ENCODE results near the gene KIF16B.

Gene KIF16B

DNA sequence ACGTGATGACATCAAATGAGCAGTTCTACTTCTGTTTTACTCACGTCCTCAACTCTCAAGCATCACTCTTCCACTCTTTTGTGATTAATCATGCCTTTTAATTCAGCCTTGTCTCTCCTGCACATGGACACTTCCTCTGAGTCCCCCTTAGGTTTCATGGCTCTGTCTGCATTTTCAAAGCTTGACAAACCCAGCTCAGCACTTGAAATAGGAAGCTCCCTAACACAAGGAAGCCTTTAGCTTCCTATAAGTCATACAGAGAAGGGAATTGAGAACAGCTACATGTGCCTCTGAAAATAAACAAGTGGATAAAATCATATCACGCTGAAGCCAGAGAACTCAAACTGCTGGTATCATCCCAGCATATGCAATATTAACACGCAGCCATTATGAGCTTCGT, 21.2 kb downstream of the KIF16B start:
- peak overlapping the region; percentile 79 for H3K27ac ChIP-seq (ENCODE audit: low read length)
- no peak overlapping the region; the same call in 1 of the 2 replicates for H2AFZ ChIP-seq (ENCODE audit: low read depth, low read length)
- H3K4me2 ChIP-seq (ENCODE audit: low read length) = peak overlapping the region; percentile 54
- no peaks in the 10 kb centered on the region for H4K20me1 ChIP-seq (ENCODE audit: insufficient read depth, low read length)
- peak overlapping the region; percentile 25 for H3K4me3 ChIP-seq (ENCODE audit: low read length)
- H3K79me2 ChIP-seq (ENCODE audit: low read length) = peaks cover 31% of the 10 kb centered on the region
- no peak for TF ChIP-seq EZH2phosphoT487 (IDR thresholded peaks at IDR 0.05; ENCODE audit: low read depth)
- TF ChIP-seq, protein P1, sequence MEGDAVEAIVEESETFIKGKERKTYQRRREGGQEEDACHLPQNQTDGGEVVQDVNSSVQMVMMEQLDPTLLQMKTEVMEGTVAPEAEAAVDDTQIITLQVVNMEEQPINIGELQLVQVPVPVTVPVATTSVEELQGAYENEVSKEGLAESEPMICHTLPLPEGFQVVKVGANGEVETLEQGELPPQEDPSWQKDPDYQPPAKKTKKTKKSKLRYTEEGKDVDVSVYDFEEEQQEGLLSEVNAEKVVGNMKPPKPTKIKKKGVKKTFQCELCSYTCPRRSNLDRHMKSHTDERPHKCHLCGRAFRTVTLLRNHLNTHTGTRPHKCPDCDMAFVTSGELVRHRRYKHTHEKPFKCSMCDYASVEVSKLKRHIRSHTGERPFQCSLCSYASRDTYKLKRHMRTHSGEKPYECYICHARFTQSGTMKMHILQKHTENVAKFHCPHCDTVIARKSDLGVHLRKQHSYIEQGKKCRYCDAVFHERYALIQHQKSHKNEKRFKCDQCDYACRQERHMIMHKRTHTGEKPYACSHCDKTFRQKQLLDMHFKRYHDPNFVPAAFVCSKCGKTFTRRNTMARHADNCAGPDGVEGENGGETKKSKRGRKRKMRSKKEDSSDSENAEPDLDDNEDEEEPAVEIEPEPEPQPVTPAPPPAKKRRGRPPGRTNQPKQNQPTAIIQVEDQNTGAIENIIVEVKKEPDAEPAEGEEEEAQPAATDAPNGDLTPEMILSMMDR (IDR thresholded peaks at IDR 0.05; ENCODE audit: low read depth, low read length) = no peak
- H3K9ac ChIP-seq (ENCODE audit: low read length) = peak overlapping the region; percentile 33; the same call in 1 of the 2 replicates
- H3K27me3 ChIP-seq (ENCODE audit: low read depth, low read length) = no peaks in the 10 kb centered on the region
- H3K36me3 ChIP-seq (replicated peaks; ENCODE audit: low read depth, low read length) = peaks cover 17% of the 10 kb centered on the region
- H3K9me3 ChIP-seq (ENCODE audit: insufficient read depth, low read length) = 0 out of 2 replicates have a peak, but pooled peaks cover 9% of the 10 kb centered on the region
- H3K4me1 ChIP-seq (ENCODE audit: low read length) = peaks cover 25% of the 10 kb centered on the region

DNA sequence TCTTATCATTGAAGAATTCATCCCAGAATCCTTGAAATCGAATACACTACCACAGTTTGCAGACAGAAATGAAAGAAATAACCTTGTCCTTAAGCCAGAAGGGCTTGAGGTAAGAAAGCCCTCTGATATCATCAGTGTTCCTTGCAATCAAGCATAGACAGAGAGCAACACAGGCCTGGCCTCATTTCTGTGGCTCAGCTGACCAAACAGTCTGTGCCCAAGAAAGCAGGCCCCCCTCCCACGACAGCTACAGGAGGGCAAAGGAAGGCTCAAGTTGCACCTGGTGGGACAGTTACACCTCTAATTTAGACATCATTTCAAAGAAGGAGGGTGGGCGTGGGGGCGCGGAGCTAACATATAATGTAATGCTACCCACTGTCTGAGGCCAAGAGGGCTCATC, 21.6 kb downstream of the KIF16B start:
- 0 out of 2 replicates have a peak, but pooled peaks cover 9% of the 10 kb centered on the region for H3K9me3 ChIP-seq (ENCODE audit: insufficient read depth, low read length)
- H2AFZ ChIP-seq (ENCODE audit: low read depth, low read length) = no peak overlapping the region
- H3K9ac ChIP-seq (ENCODE audit: low read length) = peak overlapping the region; percentile 33; the same call in 1 of the 2 replicates
- H3K4me1 ChIP-seq (ENCODE audit: low read length) = peaks cover 24% of the 10 kb centered on the region
- no peaks in the 10 kb centered on the region for H4K20me1 ChIP-seq (ENCODE audit: insufficient read depth, low read length)
- peak overlapping the region; percentile 54 for H3K4me2 ChIP-seq (ENCODE audit: low read length)
- H3K27me3 ChIP-seq (ENCODE audit: low read depth, low read length) = no peaks in the 10 kb centered on the region
- peaks cover 33% of the 10 kb centered on the region for H3K79me2 ChIP-seq (ENCODE audit: low read length)
- H3K27ac ChIP-seq (ENCODE audit: low read length) = peak overlapping the region; percentile 79
- peaks cover 17% of the 10 kb centered on the region for H3K36me3 ChIP-seq (replicated peaks; ENCODE audit: low read depth, low read length)
- H3K4me3 ChIP-seq (ENCODE audit: low read length) = peak overlapping the region; percentile 25
- TF ChIP-seq, protein P1 (IDR thresholded peaks at IDR 0.05; ENCODE audit: low read depth, low read length) = no peak
- TF ChIP-seq EZH2phosphoT487 (IDR thresholded peaks at IDR 0.05; ENCODE audit: low read depth) = no peak

DNA sequence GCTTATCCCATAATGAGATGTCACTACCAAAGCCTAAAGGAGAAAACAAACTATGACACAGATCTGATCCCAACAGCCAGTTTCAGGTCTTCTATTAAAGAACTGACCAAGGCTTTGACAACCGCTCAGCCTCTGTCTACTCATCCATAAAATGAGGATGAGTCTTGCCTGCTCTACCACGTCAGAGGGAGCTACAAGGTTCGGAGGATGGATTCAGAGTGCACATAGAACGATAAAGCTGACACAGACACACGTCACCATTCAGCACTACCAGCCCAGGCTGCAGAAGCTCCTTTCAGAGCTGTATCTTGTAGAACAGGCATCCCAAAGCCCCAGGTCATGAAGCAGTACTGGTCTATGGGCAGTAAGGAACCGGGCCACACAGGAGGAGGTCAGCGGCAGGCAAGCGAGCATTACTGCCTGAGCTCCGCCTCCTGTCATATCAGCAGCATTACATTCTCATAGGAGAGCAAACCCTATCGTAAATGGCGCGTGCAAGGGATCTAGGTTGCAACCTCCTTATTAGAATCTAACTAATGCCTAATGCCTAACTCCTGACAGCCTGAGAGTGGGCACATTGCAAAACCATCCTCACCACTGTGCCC, 25.1 kb downstream of the KIF16B start:
- Histone ChIP-seq H2AFZ (ENCODE audit: low read depth, low read length) (no peak overlapping the region), H3K9ac (ENCODE audit: low read length) (no peak overlapping the region), H3K27me3 (ENCODE audit: low read depth, low read length) (no peaks in the 10 kb centered on the region), H3K27ac (ENCODE audit: low read length) (no peak overlapping the region), H3K36me3 (replicated peaks; ENCODE audit: low read depth, low read length) (peaks cover 2% of the 10 kb centered on the region), H4K20me1 (ENCODE audit: insufficient read depth, low read length) (no peaks in the 10 kb centered on the region), H3K4me1 (ENCODE audit: low read length) (peaks cover 32% of the 10 kb centered on the region), H3K4me3 (ENCODE audit: low read length) (no peak overlapping the region), H3K9me3 (ENCODE audit: insufficient read depth, low read length) (no peaks in the 10 kb centered on the region), H3K4me2 (ENCODE audit: low read length) (no peak overlapping the region), H3K79me2 (ENCODE audit: low read length) (peaks cover 24% of the 10 kb centered on the region)
- TF ChIP-seq EZH2phosphoT487 (IDR thresholded peaks at IDR 0.05; ENCODE audit: low read depth) = no peak
- TF ChIP-seq, protein P1 (IDR thresholded peaks at IDR 0.05; ENCODE audit: low read depth, low read length) = no peak

DNA sequence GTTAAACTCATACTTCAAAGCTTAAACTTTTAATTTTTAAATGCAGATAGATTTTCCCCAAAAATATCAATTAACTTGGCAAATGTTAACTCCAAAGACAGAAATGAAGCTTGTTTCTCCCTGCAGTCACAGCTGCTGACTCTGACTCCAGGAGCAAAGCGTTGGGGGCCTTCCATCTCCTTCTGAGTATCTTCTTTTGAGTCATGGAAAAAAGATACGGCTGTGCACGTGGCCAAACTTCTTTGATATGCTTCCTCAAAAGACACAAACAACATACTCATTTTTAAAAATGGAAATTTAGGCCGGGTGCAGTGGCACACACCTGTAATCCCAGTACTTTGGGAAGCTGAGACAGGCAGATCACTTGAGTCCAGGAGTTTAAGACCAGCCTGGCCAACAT, 28.3 kb downstream of the KIF16B start:
- Histone ChIP-seq H3K27me3 (ENCODE audit: low read depth, low read length) (no peaks in the 10 kb centered on the region), H3K4me1 (ENCODE audit: low read length) (peaks cover 14% of the 10 kb centered on the region), H2AFZ (ENCODE audit: low read depth, low read length) (no peak overlapping the region), H3K4me3 (ENCODE audit: low read length) (peak overlapping the region; percentile 9; the same call in 1 of the 2 replicates), H3K79me2 (ENCODE audit: low read length) (peaks cover 13% of the 10 kb centered on the region), H3K4me2 (ENCODE audit: low read length) (peak overlapping the region; percentile 21), H3K9ac (ENCODE audit: low read length) (no peak overlapping the region), H4K20me1 (ENCODE audit: insufficient read depth, low read length) (no peaks in the 10 kb centered on the region), H3K36me3 (replicated peaks; ENCODE audit: low read depth, low read length) (no peaks in the 10 kb centered on the region), H3K9me3 (ENCODE audit: insufficient read depth, low read length) (no peaks in the 10 kb centered on the region), H3K27ac (ENCODE audit: low read length) (no peak overlapping the region; the same call in 1 of the 2 replicates)
- TF ChIP-seq, protein P1 (IDR thresholded peaks at IDR 0.05; ENCODE audit: low read depth, low read length) = no peak
- TF ChIP-seq EZH2phosphoT487 (IDR thresholded peaks at IDR 0.05; ENCODE audit: low read depth) = no peak
